Measurements from ENCODE around the gene PIAS4.

PIAS4 gene

GRCh38 chr19:4016903-4017638 is 9.5 kb downstream of the PIAS4 start:
- Histone ChIP-seq H3K4me2 (ENCODE audit: low read length) (no peak overlapping the region), H3K36me3 (ENCODE audit: control insufficient read depth, low read length) (peaks cover 24% of the 10 kb centered on the region), H3K27me3 (ENCODE audit: control insufficient read depth, low read length) (no peaks in the 10 kb centered on the region), H3K9me2 (replicated peaks; ENCODE audit: control insufficient read depth, low read length) (no peaks in the 10 kb centered on the region), H3K4me1 (ENCODE audit: control insufficient read depth, low read length) (no peaks in the 10 kb centered on the region), H3F3A (ENCODE audit: control insufficient read depth, insufficient read depth) (no peaks in the 10 kb centered on the region), H3K4me3 (ENCODE audit: low read length) (no peak overlapping the region), H3K79me2 (ENCODE audit: control insufficient read depth, low read length) (peaks cover 72% of the 10 kb centered on the region), H4K20me1 (ENCODE audit: control insufficient read depth, insufficient read depth, low read depth, low read length) (no peaks in the 10 kb centered on the region; the same call in none of the 2 replicates), H3K27ac (ENCODE audit: low read depth, low read length) (no peak overlapping the region), H3K9me3 (ENCODE audit: control insufficient read depth, insufficient read depth, low read length) (no peaks in the 10 kb centered on the region)
- TF ChIP-seq CTCF (IDR thresholded peaks at IDR 0.05; ENCODE audit: low read depth, low read length, poor library complexity, severe bottlenecking), result no peak
- TF ChIP-seq EZH2phosphoT487 (IDR thresholded peaks at IDR 0.05; ENCODE audit: borderline replicate concordance, low read length), result no peak

GRCh38 chr19:4018140-4018613 is 10.6 kb downstream of the PIAS4 start:
- H3K9me3 ChIP-seq (ENCODE audit: control insufficient read depth, insufficient read depth, low read length), result no peaks in the 10 kb centered on the region
- no peak overlapping the region for H3K27ac ChIP-seq (ENCODE audit: low read depth, low read length)
- no peak for TF ChIP-seq CTCF (IDR thresholded peaks at IDR 0.05; ENCODE audit: low read depth, low read length, poor library complexity, severe bottlenecking)
- no peak for TF ChIP-seq EZH2phosphoT487 (IDR thresholded peaks at IDR 0.05; ENCODE audit: borderline replicate concordance, low read length)
- H3K36me3 ChIP-seq (ENCODE audit: control insufficient read depth, low read length), result peaks cover 22% of the 10 kb centered on the region
- no peak overlapping the region for H3K4me2 ChIP-seq (ENCODE audit: low read length)
- no peaks in the 10 kb centered on the region for H3K9me2 ChIP-seq (replicated peaks; ENCODE audit: control insufficient read depth, low read length)
- H3K27me3 ChIP-seq (ENCODE audit: control insufficient read depth, low read length), result no peaks in the 10 kb centered on the region
- no peak overlapping the region for H3K4me3 ChIP-seq (ENCODE audit: low read length)
- no peaks in the 10 kb centered on the region; the same call in 1 of the 2 replicates for H4K20me1 ChIP-seq (ENCODE audit: control insufficient read depth, insufficient read depth, low read depth, low read length)
- H3F3A ChIP-seq (ENCODE audit: control insufficient read depth, insufficient read depth), result no peaks in the 10 kb centered on the region
- H3K4me1 ChIP-seq (ENCODE audit: control insufficient read depth, low read length), result no peaks in the 10 kb centered on the region
- H3K79me2 ChIP-seq (ENCODE audit: control insufficient read depth, low read length), result peaks cover 67% of the 10 kb centered on the region

- H3K27ac ChIP-seq (ENCODE audit: low read depth, low read length), result no peak overlapping the region
- H3K4me3 ChIP-seq (ENCODE audit: low read length), result no peak overlapping the region
- H3F3A ChIP-seq (ENCODE audit: control insufficient read depth, insufficient read depth), result no peaks in the 10 kb centered on the region
- H3K4me1 ChIP-seq (ENCODE audit: control insufficient read depth, low read length), result no peaks in the 10 kb centered on the region
- TF ChIP-seq EZH2phosphoT487 (IDR thresholded peaks at IDR 0.05; ENCODE audit: borderline replicate concordance, low read length) (no peak), CTCF (IDR thresholded peaks at IDR 0.05; ENCODE audit: low read depth, low read length, poor library complexity, severe bottlenecking) (no peak)
- H3K79me2 ChIP-seq (ENCODE audit: control insufficient read depth, low read length), result peaks cover 67% of the 10 kb centered on the region
- H3K9me3 ChIP-seq (ENCODE audit: control insufficient read depth, insufficient read depth, low read length), result no peaks in the 10 kb centered on the region
- no peak overlapping the region for H3K4me2 ChIP-seq (ENCODE audit: low read length)
- H3K36me3 ChIP-seq (ENCODE audit: control insufficient read depth, low read length), result peaks cover 15% of the 10 kb centered on the region
- no peaks in the 10 kb centered on the region; the same call in 1 of the 2 replicates for H4K20me1 ChIP-seq (ENCODE audit: control insufficient read depth, insufficient read depth, low read depth, low read length)
- no peaks in the 10 kb centered on the region for H3K27me3 ChIP-seq (ENCODE audit: control insufficient read depth, low read length)
- no peaks in the 10 kb centered on the region for H3K9me2 ChIP-seq (replicated peaks; ENCODE audit: control insufficient read depth, low read length)
Observed at GRCh38 chr19:4018775-4019504, 11.4 kb downstream of the PIAS4 start.
